Testis (tissue), 3 donors: ENCODE results near the gene SPDYE16. TPM values are rescaled to one million over a fixed set of nuclear protein-coding genes. Genes with fewer than 3 reads are reported as not detected.
"Not testable (repeated sequence)": the region's sequence is repeated elsewhere in the genome, so short reads cannot be mapped to it uniquely, and the experiment has no call there.

Experiments used
- DNase-seq: peaks from one replicate; pipeline ENCODE4 v3.0.0-alpha.2; 2019
- H3K27ac ChIP-seq, 2 donors: fragments of 200-600 bp; sonication (generic); one replicate each; pipeline ENCODE4 v1.5.1; 2019
- H3K27me3 ChIP-seq: fragments of 200-600 bp; sonication (generic); one replicate; pipeline ENCODE4 v1.5.1; 2019
- H3K36me3 ChIP-seq: fragments of 200-600 bp; sonication (generic); one replicate; pipeline ENCODE4 v1.5.1; 2017; ENCODE audit warnings: low read depth; ENCODE audit errors: missing control alignments
- H3K4me1 ChIP-seq: fragments of 200-600 bp; sonication (generic); one replicate; pipeline ENCODE4 v1.5.1; 2019
- H3K4me3 ChIP-seq, 2 donors: fragments of 200-600 bp; sonication (generic); one replicate each; pipeline ENCODE4 v1.5.1; 2017 to 2019
- H3K9me3 ChIP-seq: fragments of 200-600 bp; sonication (generic); one replicate; pipeline ENCODE4 v1.5.1; 2017
- WGBS, 2 donors: methylation state at CpG; one replicate each; pipeline ENCODE4 v1.1.5; 2018; 5-methylcytosine and 5-hydroxymethylcytosine counted together
- intact Hi-C: fragments of 100-400 bp; cut with DNase I; formaldehyde crosslinking; loops from one replicate; pipeline ENCODE4 v1.15.1; 2023; ENCODE audit warnings: low total_unique reads
- polyA plus RNA-seq: library from polyadenylated mRNA; stranded (reverse); fragments of 350-450 nt; fragmentation: Illumina TruSeq; extraction: RNeasy Lipid Tissue Mini Kit (QIAGEN cat#74804); gene quantifications from one replicate; pipeline ENCODE4 v1.2.3, GENCODE V29; 2014; ENCODE audit warnings: low read depth, low replicate concordance; ENCODE audit not compliant: insufficient read depth
- total RNA-seq, 2 donors: library from RNA; depleted of rRNA; stranded (reverse); fragments of >200 nt; gene quantifications; one replicate each; pipeline ENCODE4 v1.2.3, GENCODE V29; 2016

Gene SPDYE16
- total and polyA plus RNA-seq, 3 donors from 2014 or later: 0.68 to 4.1 (median 1.3) TPM

DNA sequence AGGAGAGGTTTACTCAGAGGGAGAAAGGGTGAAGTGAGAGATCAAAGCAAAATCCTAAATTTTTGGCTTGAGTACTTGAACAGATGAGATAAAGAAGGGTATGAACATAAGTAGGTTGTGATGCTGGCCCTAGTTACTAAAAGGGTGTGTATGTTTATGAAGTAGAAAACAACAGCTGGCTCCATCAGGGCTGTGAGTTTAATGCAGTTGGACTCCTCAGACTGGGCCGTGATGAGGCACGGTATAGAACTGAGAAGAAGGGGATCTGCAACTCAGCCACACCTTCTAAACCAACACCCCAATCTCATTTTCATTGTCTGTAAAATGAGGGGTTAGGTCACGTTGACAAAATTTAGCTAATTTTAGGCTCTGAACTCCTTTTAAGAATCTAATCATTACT is 29.2 kb upstream of the SPDYE16 start:
- H3K27ac ChIP-seq, H3K27me3 ChIP-seq, DNase-seq, H3K4me3 ChIP-seq, H3K36me3 ChIP-seq, H3K9me3 ChIP-seq, intact Hi-C loops, H3K4me1 ChIP-seq: not testable (repeated sequence)
- WGBS, 2 donors: 83 to 85% methylated on average over 3 of the region's 3 CpGs

DNA sequence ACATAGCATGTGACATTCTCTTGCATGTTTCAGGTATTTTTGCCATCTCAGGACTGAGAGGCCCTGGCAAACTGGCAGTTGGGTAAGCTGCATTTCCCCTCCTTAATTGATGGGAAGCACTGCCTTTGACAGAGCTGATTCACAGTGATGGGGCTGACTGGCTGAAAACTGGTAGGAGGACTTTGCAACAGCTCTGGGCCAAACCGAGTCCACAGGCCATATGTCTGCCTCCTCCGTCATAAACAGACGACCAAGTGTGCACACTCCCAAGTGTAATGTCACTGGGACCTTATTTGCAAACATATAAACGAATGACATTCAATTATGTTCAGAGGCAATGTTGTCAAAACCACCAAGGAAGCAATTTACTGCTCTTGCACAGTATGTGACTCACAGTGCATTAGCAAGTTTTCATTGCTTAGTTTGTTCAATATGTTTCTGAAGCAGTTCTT is 27.3 kb upstream of the SPDYE16 start:
- intact Hi-C loops, H3K4me1 ChIP-seq, H3K27me3 ChIP-seq, H3K4me3 ChIP-seq, H3K27ac ChIP-seq, H3K9me3 ChIP-seq, H3K36me3 ChIP-seq, DNase-seq: not testable (repeated sequence)
- WGBS, 2 donors: 87 to 90% methylated on average over 4 of the region's 4 CpGs

GRCh38 chr7:76568742-76569141 is 25.6 kb upstream of the SPDYE16 start:
- H3K4me3 ChIP-seq, H3K4me1 ChIP-seq, H3K27ac ChIP-seq, intact Hi-C loops, DNase-seq, H3K9me3 ChIP-seq, H3K27me3 ChIP-seq, H3K36me3 ChIP-seq: not testable (repeated sequence)

- H3K4me3 ChIP-seq, H3K36me3 ChIP-seq, DNase-seq, H3K4me1 ChIP-seq, H3K27me3 ChIP-seq, H3K27ac ChIP-seq, intact Hi-C loops, H3K9me3 ChIP-seq: not testable (repeated sequence)
These were observed 24.7 kb upstream of the SPDYE16 start for GRCh38 chr7:76567753-76568152.

GRCh38 chr7:76567311-76567710 is 24.2 kb upstream of the SPDYE16 start:
- intact Hi-C loops, DNase-seq: not testable (repeated sequence)
- WGBS, 2 donors: 92 to 98% methylated on average over 1 to 2 of the region's 4 CpGs

DNA sequence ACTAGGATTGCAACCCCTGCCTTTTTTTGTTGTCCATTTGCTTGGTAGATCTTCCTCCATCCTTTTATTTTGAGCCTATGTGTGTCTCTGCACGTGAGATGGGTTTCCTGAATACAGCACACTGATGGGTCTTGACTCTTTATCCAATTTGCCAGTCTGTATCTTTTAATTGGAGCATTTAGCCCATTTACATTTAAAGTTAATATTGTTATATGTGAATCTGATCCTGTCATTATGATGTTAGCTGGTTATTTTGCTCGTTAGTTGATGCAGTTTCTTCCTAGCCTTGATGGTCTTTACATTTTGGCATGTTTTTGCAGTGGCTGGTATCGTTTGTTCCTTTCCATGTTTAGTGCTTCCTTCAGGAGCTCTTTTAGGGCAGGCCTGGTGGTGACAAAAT is 21.9 kb upstream of the SPDYE16 start:
- 91 to 93% methylated on average over 3 of the region's 3 CpGs for WGBS, 2 donors
- H3K9me3 ChIP-seq, DNase-seq, H3K4me1 ChIP-seq, H3K27me3 ChIP-seq, H3K36me3 ChIP-seq, intact Hi-C loops, H3K27ac ChIP-seq, H3K4me3 ChIP-seq: not testable (repeated sequence)

More at GRCh38 chr7:76567311-76567710, 24.2 kb upstream of the SPDYE16 start:
- not testable (repeated sequence) for H3K4me1 ChIP-seq, H3K9me3 ChIP-seq, H3K27ac ChIP-seq, H3K36me3 ChIP-seq, H3K27me3 ChIP-seq, H3K4me3 ChIP-seq

- H3K27me3 ChIP-seq, DNase-seq, intact Hi-C loops, H3K4me1 ChIP-seq, H3K4me3 ChIP-seq, H3K36me3 ChIP-seq, H3K9me3 ChIP-seq, H3K27ac ChIP-seq: not testable (repeated sequence)
- WGBS, 2 donors: 92 to 97% methylated on average over 3 of the region's 3 CpGs
These were observed 18.2 kb upstream of the SPDYE16 start for GRCh38 chr7:76561342-76561741.

- 46 to 72% methylated on average over 3 to 4 of the region's 4 CpGs for WGBS, 2 donors
- H3K27me3 ChIP-seq, H3K36me3 ChIP-seq, H3K4me1 ChIP-seq, H3K27ac ChIP-seq, H3K4me3 ChIP-seq, intact Hi-C loops, H3K9me3 ChIP-seq, DNase-seq: not testable (repeated sequence)
These were observed 17.1 kb upstream of the SPDYE16 start for GRCh38 chr7:76560157-76560556.

GRCh38 chr7:76559685-76560084 is 16.6 kb upstream of the SPDYE16 start:
- 46 to 60% methylated on average over 4 to 6 of the region's 6 CpGs for WGBS, 2 donors
- H3K4me1 ChIP-seq, H3K27ac ChIP-seq, H3K4me3 ChIP-seq, H3K27me3 ChIP-seq, intact Hi-C loops, DNase-seq, H3K9me3 ChIP-seq, H3K36me3 ChIP-seq: not testable (repeated sequence)

DNA sequence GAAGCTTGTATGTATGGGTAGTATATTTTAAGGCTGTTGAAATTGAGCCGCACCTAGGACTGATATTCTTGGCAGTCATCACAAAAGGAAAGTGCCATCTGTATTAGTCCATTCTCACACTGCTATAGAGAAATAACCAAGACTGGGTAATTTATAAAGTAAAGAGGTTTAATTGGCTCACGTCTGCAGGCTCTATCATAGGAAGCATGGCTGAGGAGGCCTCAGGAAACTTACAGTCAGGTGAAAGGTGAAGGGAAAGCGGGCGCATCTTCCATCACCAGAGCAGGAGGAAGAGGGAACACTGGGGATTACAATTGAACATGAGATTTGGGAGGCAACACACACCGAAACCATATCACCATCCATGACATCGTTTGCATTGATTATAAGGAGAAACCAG is 8.9 kb upstream of the SPDYE16 start:
- H3K4me1 ChIP-seq, DNase-seq, H3K36me3 ChIP-seq, H3K9me3 ChIP-seq, H3K27ac ChIP-seq, intact Hi-C loops, H3K4me3 ChIP-seq, H3K27me3 ChIP-seq: not testable (repeated sequence)
- WGBS, 2 donors: 90 to 94% methylated on average over 6 of the region's 6 CpGs

DNA sequence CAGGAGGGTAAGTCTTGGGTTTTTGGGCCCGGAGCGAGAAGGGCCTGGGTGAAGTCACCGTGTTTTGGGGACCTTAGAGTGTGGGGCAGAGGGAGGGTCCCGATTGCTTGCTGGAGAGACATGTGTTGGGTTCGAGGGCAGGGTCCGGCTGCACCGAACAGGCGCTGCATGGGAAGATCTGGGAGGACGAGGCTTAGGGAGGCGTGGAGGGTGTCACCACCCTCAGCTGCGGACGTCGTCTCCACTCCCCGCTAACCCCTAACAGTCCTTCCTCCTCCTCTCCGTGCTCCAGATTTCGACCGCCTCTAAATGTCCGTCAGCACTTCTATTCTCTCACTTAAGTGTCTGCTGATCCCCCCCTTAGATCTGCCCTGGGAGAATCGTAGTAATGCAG is 6.8 kb upstream of the SPDYE16 start:
- H3K9me3 ChIP-seq, H3K27me3 ChIP-seq, intact Hi-C loops, H3K4me1 ChIP-seq, DNase-seq, H3K36me3 ChIP-seq: not testable (repeated sequence)
- Histone ChIP-seq H3K4me3 (peak overlapping the region; percentile 96 to 99), H3K27ac (peak overlapping the region; percentile 89 to 92)
- WGBS, 2 donors: 0 to 2% methylated on average over 9 to 18 of the region's 19 CpGs
